GM12892 (cell line): ENCODE results near the gene FOXL2NB.

Source experiments
- POLR2A ChIP-seq: IDR thresholded peaks from 2 replicates; pipeline ENCODE4 v1.6.1; 2011; ENCODE audit warnings: low read depth, low read length, control low read depth
- POLR2AphosphoS5 ChIP-seq: IDR thresholded peaks from 2 replicates; pipeline ENCODE4 v1.6.1; 2011; ENCODE audit warnings: low read depth, low read length, control low read depth
- TAF1 ChIP-seq: IDR thresholded peaks from 2 replicates; pipeline ENCODE4 v1.6.1; 2011; ENCODE audit warnings: low read depth, mild to moderate bottlenecking, control low read depth, low read length, borderline replicate concordance

DNA sequence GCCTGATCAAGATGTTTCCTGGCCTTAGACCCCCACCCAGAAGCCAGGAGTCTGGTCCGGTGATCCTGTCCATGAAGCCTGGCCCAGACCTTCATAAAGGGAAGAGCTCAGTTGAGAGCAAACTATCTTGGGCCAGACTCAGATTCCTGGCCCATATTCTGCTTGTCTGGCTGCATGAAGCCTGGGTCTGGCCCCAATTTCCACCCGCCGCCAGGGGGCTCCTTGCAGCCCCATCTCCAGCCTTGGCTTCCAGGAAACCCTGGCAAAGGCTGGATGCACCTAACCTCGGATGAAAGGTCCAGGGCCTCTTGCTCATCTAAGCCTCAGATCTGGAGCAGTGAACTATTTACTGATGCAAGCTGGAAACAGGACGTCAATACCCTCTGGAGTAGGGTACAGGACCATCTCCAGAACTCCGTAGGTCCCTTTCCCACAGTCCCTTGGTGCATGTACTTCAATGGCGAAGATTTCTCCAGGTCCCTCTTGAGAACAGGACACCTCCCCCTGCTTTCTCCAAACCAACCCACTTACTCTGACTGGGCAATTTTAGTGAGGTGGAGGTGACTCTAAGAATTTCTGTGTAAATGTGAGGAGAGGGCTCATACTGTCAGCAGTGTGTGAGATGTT is 5.6 kb upstream of the FOXL2NB start:
- TF ChIP-seq POLR2A (no peak), TAF1 (no peak), POLR2AphosphoS5 (no peak)
